CD4-positive, alpha-beta T cell treated with Interleukin-17A for 1 hour (primary cell): ENCODE measurements around the gene C17orf107.

Experiments used
- DNase-seq: peaks from one replicate; pipeline ENCODE4 v3.0.0-alpha.2; 2020

C17orf107 gene

GRCh38 chr17:4950075-4950745, 50.9 kb downstream of the C17orf107 start:
- DNase-seq: no peak

GRCh38 chr17:4950746-4951204, 51.4 kb downstream of the C17orf107 start, which contains the start of gene ENO3:
Gene ENO3 (plus strand): TSS chr17:4951119. CDS start chr17:4951830, 711 bp downstream.
- DNase-seq: no peak

- DNase-seq: no peak
These were observed 52.1 kb downstream of the C17orf107 start for GRCh38 chr17:4951486-4951885.
